Measurements from ENCODE around the gene ANKS1B. TPM values are rescaled to one million over a fixed set of nuclear protein-coding genes. Genes with fewer than 3 reads are reported as not detected.

The ANKS1B gene
- total and polyA plus RNA-seq, 4 donors: 0.03 to 3.4 (median 0.53) TPM

GRCh38 chr12:98748463-98748862 is 1236.3 kb downstream of the ANKS1B start:
- WGBS: 78% methylated on average over 3 of the region's 3 CpGs
- no peaks in the 10 kb centered on the region for H3K36me3 ChIP-seq (ENCODE audit: control insufficient read depth in 4 of 4, insufficient read depth in 3 of 4, low read depth in 1 of 4, low read length in 3 of 4)
- no peak overlapping the region for H3K9ac ChIP-seq (ENCODE audit: low read depth in 1 of 2, low read length in 2 of 2)
- DNase-seq (ENCODE audit: low spot score): no peak
- H3K4me3 ChIP-seq (ENCODE audit: low read depth in 1 of 3, low read length in 3 of 3): no peak overlapping the region
- TF ChIP-seq, protein P1, sequence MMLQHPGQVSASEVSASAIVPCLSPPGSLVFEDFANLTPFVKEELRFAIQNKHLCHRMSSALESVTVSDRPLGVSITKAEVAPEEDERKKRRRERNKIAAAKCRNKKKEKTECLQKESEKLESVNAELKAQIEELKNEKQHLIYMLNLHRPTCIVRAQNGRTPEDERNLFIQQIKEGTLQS (IDR thresholded peaks at IDR 0.05): no peak
- TF ChIP-seq TAF1 (conservative IDR thresholded peaks at IDR 0.05) (no peak), NR2F2 (IDR thresholded peaks at IDR 0.05) (no peak), JUND (IDR thresholded peaks at IDR 0.05) (no peak)
- H3K27me3 ChIP-seq (ENCODE audit: control insufficient read depth in 4 of 4, insufficient read depth in 4 of 4, low read length in 3 of 4): peaks cover 0 to 11% (median 4%) of the 10 kb centered on the region in 4 donors
- peaks cover 0 to 9% (median 7%) of the 10 kb centered on the region in 4 donors for H3K4me1 ChIP-seq (ENCODE audit: control insufficient read depth in 4 of 4, insufficient read depth in 4 of 4, low read length in 3 of 4)
- H3K9me3 ChIP-seq (ENCODE audit: control insufficient read depth in 4 of 4, low read length in 3 of 4): no peaks in the 10 kb centered on the region
- no peak overlapping the region for H3K27ac ChIP-seq (ENCODE audit: low read depth in 1 of 2, low read length in 2 of 2)

- no peak overlapping the region for H3K9ac ChIP-seq (ENCODE audit: low read depth in 1 of 2, low read length in 2 of 2)
- TF ChIP-seq, protein P1 (IDR thresholded peaks at IDR 0.05): no peak
- TF ChIP-seq MAX (IDR thresholded peaks at IDR 0.05) (no peak), RAD21 (IDR thresholded peaks at IDR 0.05) (no peak), REST (IDR thresholded peaks at IDR 0.05) (no peak), RXRA (IDR thresholded peaks at IDR 0.05) (no peak), HNF4G (IDR thresholded peaks at IDR 0.05) (no peak), GABPA (IDR thresholded peaks at IDR 0.05 in 1 of 2, conservative IDR thresholded peaks at IDR 0.05 in 1 of 2) (no peak), FOXA2 (IDR thresholded peaks at IDR 0.05) (no peak), SP1 (IDR thresholded peaks at IDR 0.05) (no peak), YY1 (IDR thresholded peaks at IDR 0.05) (no peak), HNF4A (conservative IDR thresholded peaks at IDR 0.05) (no peak), FOXA1 (IDR thresholded peaks at IDR 0.05) (no peak), EGR1 (IDR thresholded peaks at IDR 0.05; ENCODE audit: low read depth in 2 of 2) (no peak)
- TF ChIP-seq, protein P2, sequence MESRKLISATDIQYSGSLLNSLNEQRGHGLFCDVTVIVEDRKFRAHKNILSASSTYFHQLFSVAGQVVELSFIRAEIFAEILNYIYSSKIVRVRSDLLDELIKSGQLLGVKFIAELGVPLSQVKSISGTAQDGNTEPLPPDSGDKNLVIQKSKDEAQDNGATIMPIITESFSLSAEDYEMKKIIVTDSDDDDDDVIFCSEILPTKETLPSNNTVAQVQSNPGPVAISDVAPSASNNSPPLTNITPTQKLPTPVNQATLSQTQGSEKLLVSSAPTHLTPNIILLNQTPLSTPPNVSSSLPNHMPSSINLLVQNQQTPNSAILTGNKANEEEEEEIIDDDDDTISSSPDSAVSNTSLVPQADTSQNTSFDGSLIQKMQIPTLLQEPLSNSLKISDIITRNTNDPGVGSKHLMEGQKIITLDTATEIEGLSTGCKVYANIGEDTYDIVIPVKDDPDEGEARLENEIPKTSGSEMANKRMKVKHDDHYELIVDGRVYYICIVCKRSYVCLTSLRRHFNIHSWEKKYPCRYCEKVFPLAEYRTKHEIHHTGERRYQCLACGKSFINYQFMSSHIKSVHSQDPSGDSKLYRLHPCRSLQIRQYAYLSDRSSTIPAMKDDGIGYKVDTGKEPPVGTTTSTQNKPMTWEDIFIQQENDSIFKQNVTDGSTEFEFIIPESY (IDR thresholded peaks at IDR 0.05): no peak
- TF ChIP-seq, protein P3, sequence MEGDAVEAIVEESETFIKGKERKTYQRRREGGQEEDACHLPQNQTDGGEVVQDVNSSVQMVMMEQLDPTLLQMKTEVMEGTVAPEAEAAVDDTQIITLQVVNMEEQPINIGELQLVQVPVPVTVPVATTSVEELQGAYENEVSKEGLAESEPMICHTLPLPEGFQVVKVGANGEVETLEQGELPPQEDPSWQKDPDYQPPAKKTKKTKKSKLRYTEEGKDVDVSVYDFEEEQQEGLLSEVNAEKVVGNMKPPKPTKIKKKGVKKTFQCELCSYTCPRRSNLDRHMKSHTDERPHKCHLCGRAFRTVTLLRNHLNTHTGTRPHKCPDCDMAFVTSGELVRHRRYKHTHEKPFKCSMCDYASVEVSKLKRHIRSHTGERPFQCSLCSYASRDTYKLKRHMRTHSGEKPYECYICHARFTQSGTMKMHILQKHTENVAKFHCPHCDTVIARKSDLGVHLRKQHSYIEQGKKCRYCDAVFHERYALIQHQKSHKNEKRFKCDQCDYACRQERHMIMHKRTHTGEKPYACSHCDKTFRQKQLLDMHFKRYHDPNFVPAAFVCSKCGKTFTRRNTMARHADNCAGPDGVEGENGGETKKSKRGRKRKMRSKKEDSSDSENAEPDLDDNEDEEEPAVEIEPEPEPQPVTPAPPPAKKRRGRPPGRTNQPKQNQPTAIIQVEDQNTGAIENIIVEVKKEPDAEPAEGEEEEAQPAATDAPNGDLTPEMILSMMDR (IDR thresholded peaks at IDR 0.05; ENCODE audit: low read depth, low read length, missing input control): no peak
- H3K36me3 ChIP-seq (ENCODE audit: control insufficient read depth in 4 of 4, insufficient read depth in 3 of 4, low read depth in 1 of 4, low read length in 3 of 4): no peaks in the 10 kb centered on the region
- no peak for DNase-seq (ENCODE audit: low spot score)
- WGBS: 18% methylated on average over 54 of the region's 54 CpGs
- H3K4me3 ChIP-seq (ENCODE audit: low read depth in 1 of 3, low read length in 3 of 3): peak overlapping the region in 2 of 3 donors; percentile 53 to 71
- peaks cover 0 to 11% (median 4%) of the 10 kb centered on the region in 4 donors for H3K27me3 ChIP-seq (ENCODE audit: control insufficient read depth in 4 of 4, insufficient read depth in 4 of 4, low read length in 3 of 4)
- no peak overlapping the region for H3K27ac ChIP-seq (ENCODE audit: low read depth in 1 of 2, low read length in 2 of 2)
- no peaks in the 10 kb centered on the region for H3K9me3 ChIP-seq (ENCODE audit: control insufficient read depth in 4 of 4, low read length in 3 of 4)
- H3K4me1 ChIP-seq (ENCODE audit: control insufficient read depth in 4 of 4, insufficient read depth in 4 of 4, low read length in 3 of 4): peaks cover 0 to 9% (median 7%) of the 10 kb centered on the region in 4 donors
Observed at GRCh38 chr12:98745578-98746391, 1239.0 kb downstream of the ANKS1B start.
